ENCODE results near the gene KIAA1671.

The KIAA1671 gene

GRCh38 chr22:25137577-25138525, 185.3 kb downstream of the KIAA1671 start:
- no peak for DNase-seq (ENCODE audit: low read depth in 1 of 2, low spot score in 1 of 2)

DNA sequence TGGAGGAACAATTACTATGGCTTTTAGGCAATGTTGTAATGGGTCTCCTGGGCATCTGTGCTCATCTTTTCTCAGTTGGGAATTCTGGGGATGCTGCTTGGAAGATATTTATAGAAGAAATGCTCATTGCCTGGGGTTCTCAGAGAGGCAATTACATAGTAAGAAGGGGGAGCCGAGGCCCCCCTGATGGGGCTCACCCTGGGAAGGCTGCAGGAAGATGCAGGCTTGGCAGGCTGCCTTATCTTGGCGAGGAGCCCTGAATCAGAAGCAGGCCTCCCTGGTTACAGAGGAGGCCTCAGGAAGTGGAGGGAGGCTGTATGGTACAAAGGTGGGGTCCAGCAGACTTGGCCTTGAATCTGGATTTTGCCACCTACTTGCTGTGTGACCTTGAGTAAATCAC, 186.5 kb downstream of the KIAA1671 start:
- no peak for DNase-seq (ENCODE audit: low read depth in 1 of 2, low spot score in 1 of 2)

DNA sequence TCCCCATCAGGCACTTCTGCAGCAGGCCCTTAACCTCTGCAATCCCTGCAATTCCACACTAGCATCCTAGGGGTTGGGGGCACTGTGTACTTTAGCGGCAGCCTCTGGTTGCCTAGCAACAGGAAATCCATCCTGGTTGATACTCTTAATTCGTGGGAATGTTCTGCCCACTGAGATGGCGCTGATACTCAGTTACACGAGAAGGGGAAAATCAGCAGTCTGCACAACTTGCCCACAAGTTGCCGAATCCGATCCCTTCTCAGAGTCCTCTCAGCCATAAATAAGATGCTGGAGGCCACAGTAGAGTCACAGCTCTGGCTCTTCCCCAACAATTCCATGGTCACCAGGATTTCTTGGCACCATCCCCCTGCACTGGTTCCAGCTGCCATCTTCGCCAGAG, 189.6 kb downstream of the KIAA1671 start:
- no peak for DNase-seq (ENCODE audit: low read depth in 1 of 2, low spot score in 1 of 2)

GRCh38 chr22:25143156-25144076, 190.9 kb downstream of the KIAA1671 start:
- no peak for DNase-seq (ENCODE audit: low read depth in 1 of 2, low spot score in 1 of 2)

DNA sequence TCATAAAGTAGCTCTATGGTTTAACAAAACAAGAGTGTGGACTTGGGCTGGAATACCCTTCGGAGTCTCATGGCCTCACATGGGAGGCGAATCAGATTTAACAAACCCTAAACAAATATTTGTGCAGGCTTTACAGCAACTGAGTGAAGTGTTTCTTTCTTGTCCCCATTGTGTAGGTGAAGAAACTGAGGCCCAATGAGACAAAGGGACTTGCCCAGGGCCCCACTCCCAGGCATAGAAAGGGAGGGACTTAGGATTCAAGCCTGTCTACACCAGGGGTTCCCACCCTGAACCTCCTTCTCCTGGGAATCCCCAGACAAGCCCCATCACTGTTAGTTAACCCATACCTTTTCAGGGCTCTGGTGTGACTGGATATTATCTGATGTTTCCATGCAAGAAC, 192.0 kb downstream of the KIAA1671 start:
- no peak for DNase-seq (ENCODE audit: low read depth in 1 of 2, low spot score in 1 of 2)

- no peak for DNase-seq (ENCODE audit: low read depth in 1 of 2, low spot score in 1 of 2)
These were observed 193.8 kb downstream of the KIAA1671 start for GRCh38 chr22:25146307-25146706.

- no peak for DNase-seq (ENCODE audit: low read depth in 1 of 2, low spot score in 1 of 2)
These were observed 194.6 kb downstream of the KIAA1671 start for GRCh38 chr22:25146906-25147641.

DNA sequence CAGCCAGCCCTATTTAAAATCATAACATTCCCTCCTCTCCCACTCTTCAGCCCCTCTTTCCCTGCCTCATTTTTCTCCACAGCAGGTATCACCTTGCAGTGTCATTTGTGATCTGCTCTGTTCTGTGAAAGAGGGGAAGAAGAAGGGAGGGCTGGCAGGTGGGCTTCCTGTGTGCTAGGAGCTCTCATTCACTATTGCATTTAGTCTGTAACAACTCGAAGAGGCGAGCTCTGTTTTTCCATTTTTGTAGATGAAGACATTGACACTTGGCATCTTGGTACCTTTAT, 195.1 kb downstream of the KIAA1671 start:
- DNase-seq (ENCODE audit: low read depth in 1 of 2, low spot score in 1 of 2) = no peak

DNA sequence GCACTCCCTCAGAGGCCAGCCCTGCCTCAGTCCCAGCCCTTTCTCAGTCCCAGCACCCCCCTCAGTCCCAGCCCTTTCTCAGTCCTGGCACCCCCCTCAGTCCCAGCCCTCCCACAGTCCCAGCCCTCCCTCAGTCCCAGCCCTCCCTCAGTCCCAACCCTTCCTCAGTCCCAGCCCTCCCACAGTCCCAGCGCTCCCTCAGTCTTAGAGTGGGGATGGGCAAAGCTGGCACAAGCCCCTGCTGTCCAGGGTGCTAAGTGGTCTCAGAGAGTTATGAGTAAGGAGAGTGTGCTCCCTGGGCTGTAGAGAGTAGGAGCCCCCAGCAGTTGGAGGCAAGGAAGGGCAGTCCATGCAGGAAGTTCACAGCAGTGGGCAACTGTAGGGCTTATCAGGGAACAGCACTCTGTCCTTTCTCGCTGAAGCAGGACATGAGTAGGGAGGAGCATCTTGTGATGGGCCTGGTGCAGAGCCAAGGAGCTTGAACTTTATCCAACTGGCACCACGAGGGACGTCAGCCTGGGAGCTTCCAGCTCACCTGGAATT, 195.7 kb downstream of the KIAA1671 start:
- no peak for DNase-seq (ENCODE audit: low read depth in 1 of 2, low spot score in 1 of 2)

GRCh38 chr22:25149014-25149413, 196.5 kb downstream of the KIAA1671 start:
- no peak for DNase-seq (ENCODE audit: low read depth in 1 of 2, low spot score in 1 of 2)

DNA sequence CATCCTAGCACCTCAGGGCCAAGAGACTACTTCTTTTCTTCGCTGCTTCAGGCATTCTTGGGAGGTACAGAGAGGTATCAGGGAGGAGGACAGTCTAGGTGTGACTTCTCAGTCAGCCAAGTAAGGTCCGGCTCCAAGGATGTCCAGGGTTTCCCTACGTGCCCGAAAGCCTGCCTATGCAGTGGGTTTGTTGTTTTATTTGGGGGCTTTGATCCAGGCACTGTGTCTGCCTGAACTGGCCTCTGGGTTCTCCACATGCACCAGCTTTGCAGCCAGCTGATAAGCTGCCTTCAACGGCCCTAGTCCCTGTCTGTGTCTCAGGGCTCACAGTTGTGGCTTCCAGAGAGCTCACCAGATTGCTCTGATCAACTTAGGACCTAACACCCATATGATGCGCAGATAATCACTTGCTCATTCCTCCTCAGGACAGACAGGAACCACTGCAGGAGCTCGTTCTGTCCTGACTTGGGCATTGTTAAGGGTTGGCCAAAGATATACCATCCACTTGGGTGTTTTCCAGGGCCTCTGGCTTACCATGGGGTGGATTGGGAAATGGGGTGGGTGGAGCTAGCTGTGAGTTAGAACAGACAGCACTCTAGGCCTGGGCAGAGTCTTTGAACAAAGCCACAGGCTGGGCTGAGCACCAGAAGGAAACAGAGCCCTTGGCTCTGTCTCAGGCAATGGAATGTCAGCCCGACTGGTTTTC, 201.6 kb downstream of the KIAA1671 start:
- DNase-seq (ENCODE audit: low read depth in 1 of 2, low spot score in 1 of 2) = no peak

GRCh38 chr22:25154667-25154999, 202.1 kb downstream of the KIAA1671 start:
- no peak for DNase-seq (ENCODE audit: low read depth in 1 of 2, low spot score in 1 of 2)

- no peak for DNase-seq (ENCODE audit: low read depth in 1 of 2, low spot score in 1 of 2)
These were observed 204.2 kb downstream of the KIAA1671 start for GRCh38 chr22:25156736-25157135.

DNA sequence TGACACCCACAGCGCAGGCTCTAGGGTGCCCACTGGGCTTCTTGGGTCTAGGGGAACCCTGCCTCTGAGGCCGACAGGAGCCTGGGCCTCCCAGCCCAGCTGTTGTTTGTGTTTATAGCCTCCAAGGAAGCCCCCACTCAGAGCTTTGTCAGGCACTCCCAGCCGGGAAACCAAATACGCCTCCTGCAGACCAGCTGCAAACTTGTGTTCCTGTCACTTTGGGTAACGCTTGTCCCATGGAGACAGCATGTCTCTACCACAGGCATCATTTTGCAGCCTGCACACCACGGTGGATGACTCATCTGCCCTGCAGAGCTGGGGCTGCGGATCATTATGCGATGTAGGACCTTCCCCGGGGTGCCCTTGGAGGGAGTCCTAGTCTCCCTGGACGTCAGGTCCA, 206.5 kb downstream of the KIAA1671 start:
- DNase-seq (ENCODE audit: low read depth in 1 of 2, low spot score in 1 of 2) = no peak

- no peak for DNase-seq (ENCODE audit: low read depth in 1 of 2, low spot score in 1 of 2)
These were observed 207.8 kb downstream of the KIAA1671 start for GRCh38 chr22:25160120-25160996.

DNA sequence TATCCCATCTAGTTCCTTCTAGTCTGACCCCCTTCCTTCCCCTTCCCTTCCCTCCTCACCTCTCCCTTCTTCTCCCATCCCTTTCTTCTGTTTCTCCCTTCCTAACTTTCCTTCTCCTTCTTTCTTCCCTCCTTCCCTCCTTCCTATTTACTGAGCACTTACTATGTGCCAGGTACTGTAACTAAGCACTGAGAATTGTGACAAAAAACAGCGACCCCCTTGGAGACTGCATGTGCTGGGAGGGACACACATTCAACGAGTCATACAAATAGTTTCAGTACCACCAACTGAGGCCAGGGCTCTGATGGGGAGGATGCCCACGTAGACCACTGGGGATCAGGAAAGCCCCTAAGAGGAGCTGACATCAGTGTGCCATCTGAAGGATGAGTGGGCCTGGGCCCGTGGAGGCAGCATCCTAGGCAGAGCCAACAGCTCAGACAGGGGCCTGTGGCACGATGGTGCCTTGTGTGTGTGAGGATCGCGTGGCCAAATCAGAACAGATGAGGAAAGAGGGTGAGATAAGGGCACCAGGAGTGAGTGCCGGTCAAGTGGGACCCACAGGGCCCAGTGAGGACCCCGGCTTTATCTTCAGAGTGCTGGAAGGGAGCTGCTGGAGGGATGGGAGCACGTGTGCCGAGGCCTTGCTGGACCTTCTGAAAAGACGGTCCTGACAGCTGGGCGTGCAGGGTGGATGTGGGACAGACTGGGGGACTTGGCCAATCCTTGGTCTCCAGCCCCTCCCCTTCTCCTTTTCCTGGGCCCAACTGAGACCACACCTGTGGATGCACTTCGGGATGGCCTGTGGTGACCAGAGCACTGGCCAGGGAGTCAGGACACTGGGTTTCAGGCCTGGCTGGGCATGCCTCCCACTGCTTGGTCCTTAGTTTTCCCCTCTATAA, 208.8 kb downstream of the KIAA1671 start:
- no peak for DNase-seq (ENCODE audit: low read depth in 1 of 2, low spot score in 1 of 2)

- no peak for DNase-seq (ENCODE audit: low read depth in 1 of 2, low spot score in 1 of 2)
These were observed 209.5 kb downstream of the KIAA1671 start for GRCh38 chr22:25161916-25162530.

GRCh38 chr22:25162561-25162960, 210.0 kb downstream of the KIAA1671 start:
- no peak for DNase-seq (ENCODE audit: low read depth in 1 of 2, low spot score in 1 of 2)

All from activated T-helper 1 cell treated with anti-CD3 and anti-CD28 coated beads, Interleukin-2, amount 50 U/mL, for 16 hours (primary cell).